Smooth muscle cell (in vitro differentiated cells): Measurements from ENCODE around the gene MRPL24. TPM values are rescaled to one million over a fixed set of nuclear protein-coding genes. Genes with fewer than 3 reads are reported as not detected.

Source experiments
- DNase-seq: peaks from one replicate; lab custom pipeline; 2025; ENCODE audit not compliant: unreplicated experiment; lab: John Stamatoyannopoulos, UW
- H2AFZ ChIP-seq: fragments of 200-600 bp; sonication (generic); 2 replicates; pipeline ENCODE4 v1.6.0; 2016; ENCODE audit warnings: antibody characterized with exemption, low read depth, mild to moderate bottlenecking
- H3F3A ChIP-seq: fragments of 200-600 bp; sonication (generic); 2 replicates; pipeline ENCODE4 v1.6.0; 2017; ENCODE audit warnings: antibody characterized with exemption, low read depth
- H3K27ac ChIP-seq: fragments of 200-600 bp; sonication (generic); 2 replicates; pipeline ENCODE4 v1.5.1; 2016; ENCODE audit warnings: low read depth, mild to moderate bottlenecking
- H3K27me3 ChIP-seq: fragments of 200-600 bp; sonication (generic); 2 replicates; pipeline ENCODE4 v1.6.1; 2016; ENCODE audit warnings: low read depth, mild to moderate bottlenecking
- H3K36me3 ChIP-seq: fragments of 200-600 bp; sonication (generic); 2 replicates; pipeline ENCODE4 v1.5.1; 2016; ENCODE audit warnings: low read depth
- H3K4me1 ChIP-seq: fragments of 200-600 bp; sonication (generic); 2 replicates; pipeline ENCODE4 v1.5.1; 2016; ENCODE audit warnings: low read depth
- H3K4me2 ChIP-seq: fragments of 200-600 bp; sonication (generic); 2 replicates; pipeline ENCODE4 v1.6.0; 2016; ENCODE audit warnings: mild to moderate bottlenecking
- H3K4me3 ChIP-seq: fragments of 200-600 bp; sonication (generic); 2 replicates; pipeline ENCODE4 v1.5.1; 2016; ENCODE audit warnings: mild to moderate bottlenecking
- H3K79me2 ChIP-seq: fragments of 200-600 bp; sonication (generic); 2 replicates; pipeline ENCODE4 v1.6.0; 2016; ENCODE audit warnings: low read depth, mild to moderate bottlenecking
- H3K9ac ChIP-seq: fragments of 200-600 bp; sonication (generic); 2 replicates; pipeline ENCODE4 v1.6.0; 2016; ENCODE audit warnings: low read depth
- H3K9me3 ChIP-seq: fragments of 200-600 bp; sonication (generic); replicated peaks from 2 replicates; pipeline ENCODE4 v1.5.1; 2016; ENCODE audit warnings: low read depth
- H4K20me1 ChIP-seq: fragments of 200-600 bp; sonication (generic); 2 replicates; pipeline ENCODE4 v1.6.0; 2016; ENCODE audit warnings: low read depth
- WGBS: methylation state at CpG from one replicate; pipeline ENCODE4 v1.1.7; 2016; ENCODE audit warnings: low lambda C conversion rate; 5-methylcytosine and 5-hydroxymethylcytosine counted together
- polyA plus RNA-seq: library from polyadenylated mRNA; unstranded; fragments of >200 nt; fragmentation: Nextera tagmentation; extraction: Ambion mirVana; gene quantifications from 2 replicates; pipeline ENCODE4 v1.2.1, GENCODE V29; 2016
- total RNA-seq: library from RNA; depleted of rRNA; stranded (reverse); fragments of >200 nt; gene quantifications from 2 replicates; pipeline ENCODE4 v1.2.3, GENCODE V29; 2014
- TF ChIP-seq, protein P1 (sequence below): fragments of 200-600 bp; sonication (generic); IDR thresholded peaks from 2 replicates; pipeline ENCODE4 v1.5.1; 2017; ENCODE audit warnings: borderline replicate concordance, mild to moderate bottlenecking, antibody characterized with exemption; ENCODE audit not compliant: insufficient read depth, poor library complexity, severe bottlenecking

MRPL24 gene
- total and polyA plus RNA-seq, 2 experiments from 2014 or later = 16.5 to 68.6 TPM

DNA sequence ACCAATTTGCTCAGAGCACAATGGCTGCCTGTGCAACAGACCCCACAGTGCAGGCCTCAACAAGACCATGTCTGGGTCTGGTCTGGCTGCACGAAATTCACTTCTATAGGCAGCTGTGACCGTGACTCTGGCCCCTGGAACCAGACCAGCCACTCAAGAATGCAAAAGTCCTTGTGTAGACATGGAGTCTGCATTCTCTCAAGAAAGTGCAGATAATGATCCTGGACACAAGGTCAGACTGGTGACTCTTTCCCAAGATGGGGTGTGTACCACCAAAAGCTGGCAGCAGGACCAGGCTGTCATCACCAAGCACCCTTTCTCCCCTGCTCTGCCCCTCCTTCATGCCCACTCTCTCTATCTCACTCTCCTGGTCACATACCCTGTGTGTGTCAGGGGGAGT is 19.8 kb downstream of the MRPL24 start:
- peaks cover 27% of the 10 kb centered on the region for H3K79me2 ChIP-seq
- peaks cover 10% of the 10 kb centered on the region for H3K4me1 ChIP-seq
- no peak overlapping the region for H3K27ac ChIP-seq
- H4K20me1 ChIP-seq = peaks cover 43% of the 10 kb centered on the region
- no peak overlapping the region for H3K9ac ChIP-seq
- H3K9me3 ChIP-seq = no peaks in the 10 kb centered on the region
- H3K27me3 ChIP-seq = no peaks in the 10 kb centered on the region
- no peak overlapping the region for H2AFZ ChIP-seq
- TF ChIP-seq, protein P1, sequence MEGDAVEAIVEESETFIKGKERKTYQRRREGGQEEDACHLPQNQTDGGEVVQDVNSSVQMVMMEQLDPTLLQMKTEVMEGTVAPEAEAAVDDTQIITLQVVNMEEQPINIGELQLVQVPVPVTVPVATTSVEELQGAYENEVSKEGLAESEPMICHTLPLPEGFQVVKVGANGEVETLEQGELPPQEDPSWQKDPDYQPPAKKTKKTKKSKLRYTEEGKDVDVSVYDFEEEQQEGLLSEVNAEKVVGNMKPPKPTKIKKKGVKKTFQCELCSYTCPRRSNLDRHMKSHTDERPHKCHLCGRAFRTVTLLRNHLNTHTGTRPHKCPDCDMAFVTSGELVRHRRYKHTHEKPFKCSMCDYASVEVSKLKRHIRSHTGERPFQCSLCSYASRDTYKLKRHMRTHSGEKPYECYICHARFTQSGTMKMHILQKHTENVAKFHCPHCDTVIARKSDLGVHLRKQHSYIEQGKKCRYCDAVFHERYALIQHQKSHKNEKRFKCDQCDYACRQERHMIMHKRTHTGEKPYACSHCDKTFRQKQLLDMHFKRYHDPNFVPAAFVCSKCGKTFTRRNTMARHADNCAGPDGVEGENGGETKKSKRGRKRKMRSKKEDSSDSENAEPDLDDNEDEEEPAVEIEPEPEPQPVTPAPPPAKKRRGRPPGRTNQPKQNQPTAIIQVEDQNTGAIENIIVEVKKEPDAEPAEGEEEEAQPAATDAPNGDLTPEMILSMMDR = no peak
- H3F3A ChIP-seq = peaks cover 2% of the 10 kb centered on the region
- 54% methylated on average over 2 of the region's 2 CpGs for WGBS
- H3K4me3 ChIP-seq = no peak overlapping the region
- DNase-seq = no peak
- H3K4me2 ChIP-seq = no peak overlapping the region
- no peaks in the 10 kb centered on the region for H3K36me3 ChIP-seq

DNA sequence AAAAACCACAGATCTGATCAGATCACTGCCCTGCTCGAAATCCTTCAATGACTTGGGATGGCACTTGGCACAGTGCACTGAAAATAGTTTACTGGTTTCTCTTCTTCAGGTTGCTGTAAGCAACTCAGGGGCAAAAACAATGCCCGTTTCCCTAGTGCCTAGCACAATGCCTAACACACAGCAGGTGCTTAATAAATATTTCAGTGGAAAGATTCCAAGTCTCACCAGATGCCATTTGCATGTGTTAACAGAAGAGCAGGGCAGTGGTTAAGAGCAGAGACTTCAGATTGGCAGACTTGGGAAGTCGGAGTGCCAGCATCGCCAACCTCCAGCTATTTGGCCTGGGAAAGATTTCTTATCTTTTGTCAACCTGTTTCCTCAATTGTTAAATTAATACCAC is 23.5 kb downstream of the MRPL24 start:
- 97% methylated on average over 4 of the region's 4 CpGs for WGBS
- peaks cover 7% of the 10 kb centered on the region for H4K20me1 ChIP-seq
- H3K4me3 ChIP-seq = no peak overlapping the region
- H3K79me2 ChIP-seq = no peaks in the 10 kb centered on the region
- H3K4me1 ChIP-seq = no peaks in the 10 kb centered on the region
- H3F3A ChIP-seq = no peaks in the 10 kb centered on the region
- no peak overlapping the region for H3K4me2 ChIP-seq
- no peaks in the 10 kb centered on the region for H3K27me3 ChIP-seq
- no peak for DNase-seq
- H3K36me3 ChIP-seq = no peaks in the 10 kb centered on the region
- H3K27ac ChIP-seq = no peak overlapping the region
- no peaks in the 10 kb centered on the region for H3K9me3 ChIP-seq
- H2AFZ ChIP-seq = no peak overlapping the region
- TF ChIP-seq, protein P1 = no peak
- no peak overlapping the region for H3K9ac ChIP-seq

DNA sequence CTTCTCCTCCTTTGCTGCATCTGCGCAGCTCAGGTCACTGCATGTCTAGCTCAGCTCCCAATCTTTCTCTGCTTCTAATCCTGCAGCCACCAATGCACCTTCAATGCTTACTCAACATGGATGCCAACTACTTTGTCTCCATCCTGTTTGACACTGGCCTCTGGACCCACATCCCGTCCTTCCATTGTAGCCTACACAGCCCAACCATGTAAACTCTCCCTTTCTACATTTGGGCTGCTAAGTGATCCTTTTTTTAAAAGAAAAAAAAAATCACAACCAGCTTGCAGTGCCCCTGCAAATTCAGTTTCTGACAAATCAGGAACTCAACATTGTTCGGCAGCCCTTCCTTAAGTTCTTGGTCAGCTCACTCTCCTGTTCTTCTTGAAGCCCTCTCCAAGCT is 26.1 kb downstream of the MRPL24 start:
- H3K4me1 ChIP-seq = peaks cover 17% of the 10 kb centered on the region
- TF ChIP-seq, protein P1 = no peak

DNA sequence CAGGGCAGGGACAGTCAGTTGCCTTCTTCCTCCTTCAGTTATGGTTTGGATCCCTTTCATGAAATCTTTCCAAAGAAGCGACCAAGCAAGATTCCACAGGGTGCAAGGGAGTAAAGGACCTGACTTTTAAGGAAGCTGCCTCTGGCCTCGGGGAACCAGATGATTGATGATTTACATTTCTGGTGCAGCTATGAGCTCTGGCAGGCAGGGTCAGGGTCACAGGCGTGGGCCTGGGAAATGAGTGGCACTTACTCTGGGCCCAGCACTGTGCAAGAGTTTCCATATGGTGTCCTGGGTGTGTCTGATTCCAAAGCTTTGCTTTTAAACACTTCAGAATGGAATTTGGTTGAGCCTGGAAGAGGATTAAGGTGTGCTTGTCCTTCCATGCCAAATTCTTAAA is 28.3 kb downstream of the MRPL24 start:
- H3K27ac ChIP-seq = peak overlapping the region; percentile 7
- DNase-seq = no peak
- peaks cover 39% of the 10 kb centered on the region for H3K4me1 ChIP-seq

More for the DNA sequence above, 26.1 kb downstream of the MRPL24 start:
- H3K9me3 ChIP-seq = no peaks in the 10 kb centered on the region
- no peak overlapping the region for H3K9ac ChIP-seq
- H3K4me3 ChIP-seq = no peak overlapping the region
- H4K20me1 ChIP-seq = no peaks in the 10 kb centered on the region
- WGBS = 93% methylated on average over 3 of the region's 3 CpGs
- H3K4me2 ChIP-seq = no peak overlapping the region
- H3K27ac ChIP-seq = no peak overlapping the region
- DNase-seq = no peak
- H3K27me3 ChIP-seq = no peaks in the 10 kb centered on the region
- no peaks in the 10 kb centered on the region for H3K36me3 ChIP-seq
- no peaks in the 10 kb centered on the region for H3K79me2 ChIP-seq
- peaks cover 5% of the 10 kb centered on the region for H3F3A ChIP-seq
- no peak overlapping the region for H2AFZ ChIP-seq

More for the DNA sequence above, 28.3 kb downstream of the MRPL24 start:
- no peak overlapping the region for H3K4me3 ChIP-seq
- TF ChIP-seq, protein P1 = no peak
- H4K20me1 ChIP-seq = no peaks in the 10 kb centered on the region
- H3K9ac ChIP-seq = no peak overlapping the region
- H3K79me2 ChIP-seq = no peaks in the 10 kb centered on the region
- H3K36me3 ChIP-seq = no peaks in the 10 kb centered on the region
- no peak overlapping the region for H2AFZ ChIP-seq
- WGBS = 59% methylated on average over 3 of the region's 3 CpGs
- no peaks in the 10 kb centered on the region for H3K9me3 ChIP-seq
- H3F3A ChIP-seq = peaks cover 16% of the 10 kb centered on the region
- no peak overlapping the region for H3K4me2 ChIP-seq
- no peaks in the 10 kb centered on the region for H3K27me3 ChIP-seq
